GM19099 (cell line): ENCODE results near the gene SEMA3C.

ENCODE experiments used
- POLR2A ChIP-seq: IDR thresholded peaks from 3 replicates; pipeline ENCODE4 v1.6.1; 2011; ENCODE audit warnings: low read depth; ENCODE audit not compliant: insufficient read length; ENCODE audit errors: extremely low read depth

SEMA3C gene

DNA sequence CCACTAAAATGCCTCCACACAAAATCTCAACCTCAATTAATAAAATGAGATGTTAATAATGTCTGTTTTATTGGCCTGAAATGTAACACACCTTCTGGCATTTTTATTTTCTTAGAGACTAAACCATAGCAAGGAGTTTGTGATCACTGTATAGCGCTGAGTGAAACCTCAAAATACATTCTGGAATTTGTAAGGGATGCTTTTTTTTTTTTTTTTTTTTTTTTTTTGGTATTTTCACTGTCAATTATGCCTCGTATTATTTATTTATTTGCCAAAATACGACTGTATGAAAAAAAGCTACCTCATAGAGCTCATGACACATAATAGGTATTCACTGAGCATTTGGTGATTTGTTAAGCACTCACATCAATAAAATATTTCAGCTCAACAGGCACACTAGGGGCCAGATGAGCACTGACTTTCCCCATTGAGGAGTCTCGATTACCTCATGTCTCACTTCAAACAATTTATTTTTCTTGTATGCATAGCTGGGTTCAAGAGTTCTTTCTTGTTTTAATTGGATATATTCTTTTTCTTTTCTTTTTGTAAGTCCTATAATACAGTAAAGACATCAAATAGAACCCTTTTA, 36.5 kb downstream of the SEMA3C start:
- no peak for TF ChIP-seq POLR2A

DNA sequence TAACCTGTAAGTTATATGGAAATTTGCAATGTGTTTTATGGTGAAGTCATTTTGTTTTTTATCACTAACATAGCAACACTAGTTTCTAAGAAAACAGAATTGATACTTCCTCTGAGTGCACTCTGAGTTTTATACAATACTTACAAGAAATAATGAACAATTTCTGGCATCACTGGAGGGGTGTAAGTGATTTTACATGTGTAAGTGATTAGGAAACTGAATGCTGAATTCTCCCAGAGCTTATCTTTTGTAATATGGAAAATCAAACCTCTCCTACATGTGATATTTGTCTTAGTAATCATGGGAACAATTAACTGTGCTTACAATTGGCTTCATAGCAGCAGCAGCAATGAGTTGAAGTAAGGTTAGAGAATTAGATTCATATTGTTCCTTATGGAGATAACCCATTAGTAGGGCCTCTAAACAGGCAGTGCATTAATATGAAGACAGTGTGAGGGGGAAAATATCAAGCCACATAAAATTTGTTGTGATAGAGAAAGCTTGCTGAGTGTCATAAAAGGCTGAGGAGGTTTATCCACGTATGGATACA, 37.4 kb downstream of the SEMA3C start:
- TF ChIP-seq POLR2A = no peak

DNA sequence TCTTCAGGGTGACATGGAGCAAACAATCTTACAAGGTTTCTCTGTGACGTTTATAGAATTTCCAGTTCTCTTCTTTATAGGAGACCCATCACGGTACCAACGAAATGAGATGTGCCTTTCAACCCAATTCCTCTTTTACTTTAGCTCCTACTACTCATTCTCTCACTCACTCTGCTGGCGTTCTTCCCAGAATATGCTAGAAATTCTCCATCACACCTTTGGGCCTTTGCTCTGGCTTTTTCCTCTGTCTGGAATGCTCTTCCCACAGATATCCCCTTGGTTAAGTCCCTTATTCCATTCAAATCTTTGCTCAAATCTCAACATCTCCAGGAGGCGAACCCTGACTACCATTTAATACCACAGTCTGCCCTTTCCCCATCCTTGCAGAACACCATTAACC, 39.0 kb downstream of the SEMA3C start:
- no peak for TF ChIP-seq POLR2A

DNA sequence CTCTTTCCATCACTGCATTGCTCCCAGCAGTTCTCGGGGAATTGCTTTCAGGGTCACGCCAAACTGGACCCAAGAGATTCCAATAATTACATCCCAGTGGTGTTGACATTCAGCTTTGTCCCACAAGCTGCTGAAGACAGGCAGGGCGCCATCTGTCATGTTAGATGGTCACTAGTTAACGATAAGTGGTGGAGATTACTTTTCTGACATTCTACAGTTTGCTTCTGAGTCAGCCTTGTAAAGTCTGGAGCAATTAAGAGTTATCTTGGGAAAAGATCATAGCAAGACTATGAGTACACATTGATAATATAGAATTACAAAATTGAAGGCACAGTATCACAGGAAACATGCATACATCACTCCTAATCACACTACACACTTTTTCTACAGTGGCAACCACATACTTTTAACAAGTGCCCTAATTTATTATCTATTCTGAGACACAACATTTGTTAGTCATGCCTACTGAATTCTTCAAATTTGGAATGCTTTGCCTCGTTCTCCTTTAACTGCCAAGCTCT, 41.9 kb downstream of the SEMA3C start:
- TF ChIP-seq POLR2A = no peak

DNA sequence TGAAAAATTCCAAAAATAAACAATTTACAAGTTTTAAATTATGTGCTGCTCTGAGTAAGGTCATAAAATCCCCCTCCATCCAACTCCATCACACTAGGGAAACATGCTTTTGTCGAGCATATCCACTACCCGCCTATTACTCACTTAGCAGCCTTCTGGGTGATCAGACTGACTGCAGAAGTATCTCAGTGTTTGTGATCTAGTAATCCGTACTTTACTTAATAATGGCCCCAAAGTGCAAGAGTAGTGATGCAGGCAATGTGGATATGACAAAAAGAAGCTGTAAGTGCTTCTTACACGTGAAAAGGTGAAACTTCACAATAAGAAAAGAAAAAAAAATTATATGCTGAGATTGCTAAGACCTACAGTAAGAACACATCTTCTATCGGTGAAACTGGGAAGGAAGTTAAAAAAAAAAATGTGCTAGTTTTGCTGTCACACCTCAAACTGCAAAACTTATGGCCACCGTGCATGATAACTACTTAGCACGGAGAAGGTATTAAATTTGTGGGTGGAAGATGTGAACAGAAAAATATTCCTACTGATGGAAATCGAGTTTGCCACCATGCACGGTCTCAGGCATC, 43.2 kb downstream of the SEMA3C start:
- no peak for TF ChIP-seq POLR2A

DNA sequence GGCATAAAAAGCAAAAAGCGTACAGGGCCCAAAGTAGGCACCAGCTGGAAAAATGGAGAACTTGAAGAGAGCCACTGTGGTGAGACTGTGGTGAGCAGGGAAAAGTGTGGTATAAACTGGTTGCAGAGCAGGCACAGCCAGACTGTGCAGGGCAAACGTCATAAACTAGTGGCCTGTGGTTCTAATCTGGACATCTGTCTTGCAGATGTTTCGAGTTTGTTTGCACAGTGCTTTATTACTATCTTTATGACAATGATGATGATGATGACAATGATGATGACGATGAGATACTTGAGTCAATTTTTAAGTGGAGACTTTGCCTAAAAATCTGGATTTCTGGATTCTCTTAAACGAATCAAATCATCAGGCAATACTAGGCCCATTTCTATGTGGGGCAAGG, 45.7 kb downstream of the SEMA3C start:
- TF ChIP-seq POLR2A = no peak

DNA sequence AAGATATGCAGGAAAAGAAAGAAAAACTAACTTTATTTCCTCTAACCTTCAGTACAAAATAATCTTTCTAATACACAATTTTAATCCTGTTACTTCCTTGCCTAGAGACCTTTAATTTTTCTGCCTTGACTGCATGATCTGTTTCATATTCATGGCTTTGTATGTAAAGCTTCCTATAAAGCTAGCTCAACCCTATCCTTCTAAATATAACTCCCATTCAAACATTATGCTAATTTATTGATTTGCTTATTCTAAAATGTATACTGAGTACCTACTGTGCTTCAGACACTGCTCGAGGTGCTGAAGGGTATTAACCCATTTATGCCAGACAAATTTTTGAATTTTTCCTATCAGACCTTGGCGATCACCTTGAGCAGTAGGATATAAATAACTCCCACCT, 47.6 kb downstream of the SEMA3C start:
- TF ChIP-seq POLR2A = no peak

DNA sequence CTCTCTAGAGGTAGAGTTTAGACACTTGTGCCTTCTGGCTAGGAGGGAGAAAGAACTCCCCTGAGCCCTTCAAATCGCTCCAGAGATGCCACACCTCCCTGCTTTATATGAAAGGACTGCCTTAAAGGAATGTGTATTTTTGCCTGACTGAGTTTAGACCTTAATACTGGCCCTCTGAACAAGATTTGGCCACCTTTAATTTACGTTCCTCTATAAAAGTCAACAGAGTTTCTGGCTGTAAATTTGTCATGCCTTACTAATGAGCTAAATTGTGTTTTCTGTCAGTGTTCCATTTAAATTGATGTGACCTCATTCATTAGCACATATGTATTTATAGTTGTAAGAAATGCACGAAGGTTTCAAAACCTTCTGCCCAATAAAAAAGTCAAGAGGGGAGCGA, 48.0 kb downstream of the SEMA3C start:
- TF ChIP-seq POLR2A = no peak

DNA sequence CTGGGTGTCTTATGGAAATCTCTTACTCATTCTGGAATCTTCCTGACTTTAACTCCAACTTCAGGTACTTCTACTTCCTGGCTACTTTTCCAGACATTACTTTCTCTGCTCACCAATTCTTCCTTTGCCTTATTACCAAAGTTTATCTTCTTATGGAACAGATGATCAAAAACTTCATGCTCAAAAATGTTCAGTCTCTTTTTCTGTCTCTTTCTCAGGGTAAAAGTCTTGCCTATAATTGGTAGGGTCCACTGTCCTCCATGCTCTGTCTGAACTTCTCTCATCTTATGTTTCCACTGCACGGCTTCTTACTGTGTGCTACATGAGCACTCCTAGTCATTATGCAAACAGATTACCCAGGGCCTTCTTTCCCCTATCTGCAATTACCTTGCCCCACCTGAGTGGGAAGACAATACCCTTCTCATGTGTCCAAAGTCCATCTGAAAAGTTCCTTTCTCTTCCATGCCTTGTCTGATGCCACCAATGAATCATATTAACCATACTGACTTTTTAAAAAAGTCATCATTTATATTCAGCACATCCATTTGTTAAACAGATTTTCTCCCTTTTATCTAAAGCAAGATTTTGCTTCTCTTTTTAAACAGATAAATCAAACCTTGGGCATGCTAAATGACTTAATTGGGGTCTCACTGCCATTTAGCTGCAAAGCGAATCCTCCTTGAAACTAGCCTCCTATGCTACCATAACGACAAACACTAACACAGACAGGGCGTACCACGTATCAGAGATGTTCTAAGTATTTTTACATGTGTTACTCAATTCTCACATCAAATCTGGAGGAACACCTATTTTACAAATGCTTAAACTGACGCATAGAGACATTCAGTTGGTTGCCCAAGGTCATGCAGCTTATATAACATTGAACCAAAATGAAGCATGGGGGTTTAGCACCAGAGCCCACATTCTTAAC, 48.8 kb downstream of the SEMA3C start:
- TF ChIP-seq POLR2A = no peak

DNA sequence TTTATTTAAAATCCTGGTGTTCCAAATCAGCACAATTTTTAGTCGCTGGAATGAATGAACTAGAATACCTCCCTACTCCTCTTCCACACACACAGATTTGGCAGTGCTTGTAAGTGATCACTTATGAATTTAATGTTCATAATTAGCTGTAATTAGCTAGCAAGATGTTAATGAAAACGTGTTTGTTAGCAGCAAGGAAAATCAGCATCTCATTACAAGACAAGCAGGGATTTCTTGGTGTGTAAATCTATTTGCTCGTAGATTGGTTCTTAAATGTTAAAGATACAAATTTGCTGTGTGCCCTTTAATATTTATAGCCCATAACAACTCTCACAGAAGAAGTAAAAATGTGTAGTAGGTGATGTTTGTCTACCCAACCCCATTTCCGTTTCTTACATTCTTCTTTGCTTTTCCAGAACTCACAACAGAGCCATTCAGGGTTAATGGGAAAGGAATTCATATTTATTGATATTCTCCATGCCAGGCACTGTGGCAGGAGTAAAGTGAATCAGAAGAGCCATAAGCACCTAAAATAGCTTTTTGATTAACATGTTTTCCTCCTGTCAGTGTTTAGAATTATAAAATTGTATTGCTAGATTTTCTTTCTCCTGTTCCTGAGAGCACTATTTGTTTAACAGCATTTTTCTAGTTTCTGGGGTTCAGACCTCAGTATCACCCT, 49.6 kb downstream of the SEMA3C start:
- TF ChIP-seq POLR2A = no peak

DNA sequence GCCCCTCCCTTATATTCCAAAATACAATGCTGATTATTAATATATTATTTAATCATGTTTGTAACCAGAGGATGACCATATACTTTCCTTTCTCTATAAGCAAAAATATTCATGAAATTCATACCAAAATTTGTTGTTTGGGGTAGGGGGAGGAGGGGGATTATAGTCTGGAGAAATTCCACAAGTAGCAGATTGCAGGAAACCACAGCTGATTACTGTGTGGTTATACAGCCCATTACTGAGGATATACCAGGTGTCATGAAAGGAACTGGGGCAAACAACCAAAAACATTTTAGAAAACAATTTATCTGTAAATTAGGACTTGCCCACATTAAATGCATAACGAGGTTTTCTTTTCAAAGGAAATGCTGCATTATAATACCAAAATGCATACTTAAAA, 50.3 kb downstream of the SEMA3C start:
- TF ChIP-seq POLR2A = no peak

DNA sequence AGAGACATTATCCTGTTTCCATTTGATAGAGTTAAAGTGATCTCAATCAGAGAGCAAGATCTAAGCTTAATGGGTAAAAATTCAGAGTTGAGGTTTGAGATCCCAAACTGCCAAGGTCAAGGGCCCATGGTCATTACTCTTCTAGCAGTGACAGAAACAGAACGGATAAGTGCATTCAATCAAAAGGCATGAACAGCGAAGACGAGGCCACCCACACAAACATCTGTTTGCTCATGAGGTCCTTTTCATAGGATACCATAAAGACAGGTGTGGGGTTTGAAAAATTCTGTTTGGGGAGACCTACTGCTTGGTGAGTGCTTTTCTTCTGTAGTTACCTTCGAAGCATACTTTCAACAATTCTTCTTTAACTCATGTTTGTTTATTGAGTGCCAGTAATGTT, 58.3 kb downstream of the SEMA3C start:
- no peak for TF ChIP-seq POLR2A

DNA sequence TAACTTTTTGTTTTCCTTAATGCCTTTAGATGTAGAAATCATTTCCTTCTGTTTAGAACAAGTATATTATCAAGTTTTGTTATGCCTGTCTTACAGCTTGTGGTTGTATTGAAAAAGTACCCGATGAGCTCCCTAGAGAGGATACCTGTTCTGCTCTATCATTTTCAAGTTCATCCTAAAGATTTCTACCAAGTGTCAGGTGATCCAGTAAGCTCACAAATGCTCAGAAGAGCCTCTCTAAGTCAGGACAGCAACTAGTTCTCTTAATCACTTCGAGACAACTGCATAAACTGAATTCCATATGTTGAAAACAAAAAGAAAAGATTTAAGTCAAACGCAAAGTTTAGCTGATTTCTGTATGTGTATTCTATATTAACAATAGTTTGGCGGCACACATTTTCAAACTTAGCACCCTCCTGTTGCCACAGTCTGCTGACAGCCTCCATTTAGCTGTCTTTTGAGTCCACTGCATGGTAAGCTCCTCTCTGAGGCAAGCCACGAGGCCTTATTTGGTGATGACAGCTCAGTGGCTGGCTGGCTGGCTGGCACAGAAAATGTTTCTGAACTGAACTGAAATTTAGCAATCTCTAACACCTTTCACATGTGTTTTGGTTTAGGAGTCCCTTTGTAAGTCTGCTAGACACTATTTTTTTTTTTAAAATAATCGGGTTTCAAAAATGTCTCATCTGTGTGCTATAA, 59.4 kb downstream of the SEMA3C start:
- TF ChIP-seq POLR2A = no peak

DNA sequence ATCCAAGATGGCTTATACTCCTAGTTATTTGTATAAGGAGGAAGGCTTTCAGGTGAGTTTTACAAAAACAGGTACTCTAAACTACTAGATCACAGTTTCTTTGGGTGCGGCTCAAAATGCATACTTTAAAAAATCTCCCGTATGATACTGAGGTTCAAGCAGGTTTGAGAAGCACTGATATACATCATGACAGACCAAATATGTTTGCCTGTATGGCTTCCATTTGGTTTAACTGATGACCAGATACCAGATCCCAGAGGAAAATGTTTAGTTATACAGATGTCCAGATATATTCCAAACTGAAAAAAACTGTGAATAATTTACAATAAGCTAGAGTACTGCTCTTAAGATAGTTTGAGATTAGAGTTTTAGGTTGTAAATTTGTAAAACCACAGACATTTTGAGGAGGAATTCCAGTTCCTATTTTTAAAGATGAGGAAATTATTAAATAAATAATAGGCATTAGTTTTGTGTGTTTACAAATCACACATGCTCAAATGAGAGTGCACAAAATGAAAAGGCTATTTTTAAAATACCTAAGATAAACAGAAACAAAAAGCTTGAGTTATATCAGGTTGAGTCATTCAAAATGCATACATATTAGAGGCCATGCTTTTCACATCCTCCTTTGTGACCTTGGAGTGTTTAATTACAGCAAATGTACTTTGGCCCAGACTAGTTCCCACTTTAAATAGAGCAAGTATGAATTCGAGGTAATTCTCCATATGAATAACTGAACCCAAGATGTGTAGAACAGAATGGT, 60.5 kb downstream of the SEMA3C start:
- no peak for TF ChIP-seq POLR2A

DNA sequence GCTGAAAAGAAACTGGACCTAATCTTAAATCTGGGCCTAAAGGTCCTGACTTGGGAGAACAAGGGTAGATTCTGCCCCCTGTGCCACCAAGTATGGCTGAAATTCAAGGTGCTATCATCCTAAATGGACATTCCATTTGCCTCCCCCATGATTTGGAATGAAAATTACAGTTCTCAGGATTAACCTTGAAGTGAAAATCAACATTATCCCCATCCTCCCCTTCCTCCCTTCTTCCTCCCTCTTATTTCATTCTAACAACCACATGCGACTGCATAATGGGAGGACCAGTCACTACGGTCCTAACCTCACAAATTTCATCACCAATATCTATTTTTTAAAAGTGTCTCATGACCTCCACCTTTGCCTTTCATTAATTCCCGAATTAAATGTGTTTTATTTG, 62.1 kb downstream of the SEMA3C start:
- TF ChIP-seq POLR2A = no peak
